HepG2 (cell line): Measurements from ENCODE around the gene EPHA1. TPM values are rescaled to one million over a fixed set of nuclear protein-coding genes. Genes with fewer than 3 reads are reported as not detected.
A peak's percentile ranks its signal among the peaks of the same experiment; 100 is the strongest.

Experiments used
- CENPX ChIP-seq: sonication (generic); formaldehyde crosslinking; IDR thresholded peaks from 2 replicates; pipeline ENCODE4 v1.9.0; 2021; ENCODE audit warnings: mild to moderate bottlenecking, missing genetic modification reagents, moderate library complexity
- KMT2A ChIP-seq: sonication (generic); formaldehyde crosslinking; IDR thresholded peaks from 2 replicates; pipeline ENCODE4 v1.4.0; 2020; ENCODE audit warnings: missing genetic modification reagents
- NCOA2 ChIP-seq: sonication (generic); formaldehyde crosslinking; IDR thresholded peaks from 2 replicates; pipeline ENCODE4 v1.8.0; 2022; ENCODE audit warnings: inconsistent platforms
- PTBP1 ChIP-seq: fragments of 200-400 bp; formaldehyde crosslinking; IDR thresholded peaks from 2 replicates; pipeline ENCODE4 v1.6.1; 2018; ENCODE audit warnings: low read length, low read depth; ENCODE audit not compliant: poor library complexity, severe bottlenecking
- SETDB1 ChIP-seq: sonication (generic); formaldehyde crosslinking; IDR thresholded peaks from 2 replicates; pipeline ENCODE4 v1.5.1; 2020; ENCODE audit warnings: missing genetic modification reagents, mild to moderate bottlenecking, borderline replicate concordance
- SNAPC2 ChIP-seq: sonication (generic); formaldehyde crosslinking; IDR thresholded peaks from 2 replicates; pipeline ENCODE4 v1.8.1; 2022; ENCODE audit warnings: mild to moderate bottlenecking, missing genetic modification reagents
- SP4 ChIP-seq: sonication (generic); formaldehyde crosslinking; IDR thresholded peaks from 2 replicates; pipeline ENCODE4 v1.8.1; 2023; ENCODE audit warnings: mild to moderate bottlenecking, missing genetic modification reagents
- TBX2 ChIP-seq: sonication (generic); formaldehyde crosslinking; IDR thresholded peaks from 2 replicates; pipeline ENCODE4 v1.5.0; 2020; ENCODE audit warnings: missing genetic modification reagents, mild to moderate bottlenecking, borderline replicate concordance
- THYN1 ChIP-seq: sonication (generic); formaldehyde crosslinking; IDR thresholded peaks from 2 replicates; pipeline ENCODE4 v1.8.1; 2023; ENCODE audit warnings: low read depth, mild to moderate bottlenecking, moderate library complexity, missing genetic modification reagents, borderline replicate concordance
- ZNF12 ChIP-seq: sonication (generic); formaldehyde crosslinking; IDR thresholded peaks from 2 replicates; pipeline ENCODE4 v1.5.0; 2020; ENCODE audit warnings: missing genetic modification reagents
- ZNF253 ChIP-seq: sonication (generic); formaldehyde crosslinking; IDR thresholded peaks from 2 replicates; pipeline ENCODE4 v1.8.0; 2022; ENCODE audit warnings: mild to moderate bottlenecking, missing genetic modification reagents, borderline replicate concordance
- polyA plus RNA-seq, 8 experiments: library from polyadenylated mRNA; depleted of rRNA in 3 of 8; stranded (reverse) in 7 of 8; unstranded in 1 of 8; fragments of >200 nt; fragmentation: Illumina TruSeq in 4 of 8; extraction: Trizol in 4 of 8; gene quantifications; 2 replicates each; pipeline versions ENCODE4 v1.2.1 to v1.2.3, GENCODE V29; 2011 to 2016; ENCODE audit warnings: low read depth in 4 of 8, missing spikeins in 1 of 8, mixed read lengths in 1 of 8; ENCODE audit not compliant: insufficient read depth in 1 of 8
- total RNA-seq, 5 experiments: library from RNA; depleted of rRNA; stranded (reverse); fragments of >200 nt; fragmentation: Illumina TruSeq; extraction: Trizol; gene quantifications; 2 replicates each; pipeline ENCODE4 v1.2.3, GENCODE V29; 2016; ENCODE audit warnings: low read depth in 1 of 5
- TF ChIP-seq, protein P1 (sequence below), 2 experiments: sonication (generic) in 1 of 2; formaldehyde crosslinking in 1 of 2; IDR thresholded peaks; 2 replicates each; pipeline versions ENCODE4 v1.4.0 to v1.6.1; 2016 to 2020; ENCODE audit warnings: borderline replicate concordance in 1 of 2, low read depth in 1 of 2, mild to moderate bottlenecking in 1 of 2, missing genetic modification reagents in 1 of 2
- TF ChIP-seq, protein P2 (sequence below): sonication (generic); formaldehyde crosslinking; IDR thresholded peaks from 2 replicates; pipeline ENCODE4 v1.4.0; 2020; ENCODE audit warnings: missing genetic modification reagents, borderline replicate concordance
- TF ChIP-seq, protein P3 (sequence below): sonication (generic); formaldehyde crosslinking; conservative IDR thresholded peaks from 2 replicates; pipeline ENCODE4 v1.4.0; 2020; ENCODE audit warnings: mild to moderate bottlenecking, missing genetic modification reagents, moderate library complexity
- TF ChIP-seq, protein P4 (sequence below): sonication (generic); formaldehyde crosslinking; IDR thresholded peaks from 2 replicates; pipeline ENCODE4 v1.4.0; 2020; ENCODE audit warnings: missing genetic modification reagents
- TF ChIP-seq, protein P5 (sequence below): IDR thresholded peaks from 2 replicates; pipeline ENCODE4 v1.6.1; 2012; ENCODE audit warnings: inconsistent platforms

Gene EPHA1
- total and polyA plus RNA-seq, 2 of the 13 experiments (the other 11 are each of a cell fraction or from before 2014, with no cell fraction given): 4.6 to 17.1 TPM

DNA sequence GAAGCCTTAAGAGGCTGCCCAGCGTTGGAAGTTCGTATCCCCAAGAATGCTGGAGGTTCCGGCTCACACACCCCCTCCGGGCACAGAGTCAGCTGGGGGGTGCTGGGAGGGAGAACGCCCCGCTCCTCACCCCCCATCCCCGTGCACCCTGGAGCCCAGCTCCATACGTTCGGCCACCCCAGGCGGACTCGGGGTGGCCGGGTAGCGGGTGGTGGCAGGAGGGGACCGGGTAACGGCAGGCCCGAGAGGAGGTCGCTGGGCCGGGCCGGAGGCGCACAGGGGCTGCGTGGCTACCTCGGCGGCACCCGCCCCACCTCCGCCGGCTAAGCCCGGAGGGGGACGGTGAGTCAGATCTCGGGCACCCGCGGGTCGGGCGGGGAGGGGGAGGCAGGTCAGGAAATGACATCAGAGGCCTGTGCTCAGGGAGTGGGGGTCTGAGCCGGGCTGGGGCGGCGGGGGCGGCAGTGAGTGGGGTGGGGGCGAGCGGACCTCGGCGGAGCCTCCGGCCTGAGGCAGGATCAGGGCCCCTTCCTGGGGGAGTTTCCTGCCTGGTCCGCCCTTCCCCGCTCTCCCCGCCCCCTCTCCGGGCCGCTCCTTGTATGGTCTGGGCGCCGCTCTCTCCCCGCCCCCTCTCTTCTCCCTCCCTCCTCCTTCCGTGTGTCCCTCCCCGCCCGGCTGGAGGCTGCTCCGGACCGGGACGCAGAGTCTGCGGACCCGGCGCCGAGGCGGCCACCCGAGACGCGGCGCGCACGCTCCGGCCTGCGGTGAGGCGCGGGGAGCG lies 27.8 kb downstream of the EPHA1 start, which contains the start of gene ZYX (continued):
- TF ChIP-seq, protein P1, sequence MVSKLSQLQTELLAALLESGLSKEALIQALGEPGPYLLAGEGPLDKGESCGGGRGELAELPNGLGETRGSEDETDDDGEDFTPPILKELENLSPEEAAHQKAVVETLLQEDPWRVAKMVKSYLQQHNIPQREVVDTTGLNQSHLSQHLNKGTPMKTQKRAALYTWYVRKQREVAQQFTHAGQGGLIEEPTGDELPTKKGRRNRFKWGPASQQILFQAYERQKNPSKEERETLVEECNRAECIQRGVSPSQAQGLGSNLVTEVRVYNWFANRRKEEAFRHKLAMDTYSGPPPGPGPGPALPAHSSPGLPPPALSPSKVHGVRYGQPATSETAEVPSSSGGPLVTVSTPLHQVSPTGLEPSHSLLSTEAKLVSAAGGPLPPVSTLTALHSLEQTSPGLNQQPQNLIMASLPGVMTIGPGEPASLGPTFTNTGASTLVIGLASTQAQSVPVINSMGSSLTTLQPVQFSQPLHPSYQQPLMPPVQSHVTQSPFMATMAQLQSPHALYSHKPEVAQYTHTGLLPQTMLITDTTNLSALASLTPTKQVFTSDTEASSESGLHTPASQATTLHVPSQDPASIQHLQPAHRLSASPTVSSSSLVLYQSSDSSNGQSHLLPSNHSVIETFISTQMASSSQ (IDR thresholded peaks at IDR 0.05; ENCODE audit: low read depth): no peak
- TF ChIP-seq, protein P1 (CRISPR knock-in tag; IDR thresholded peaks at IDR 0.05; ENCODE audit: borderline replicate concordance): no peak
- TF ChIP-seq SNAPC2 (CRISPR knock-in tag) (0 out of 2 replicates have a peak, but pooled peaks have one; percentile 25), THYN1 (no peak), ZNF253 (CRISPR knock-in tag) (no peak), NCOA2 (no peak), PTBP1 (no peak), KMT2A (CRISPR knock-in tag) (no peak), SETDB1 (0 out of 2 replicates have a peak, but pooled peaks have one; percentile 63), SP4 (CRISPR knock-in tag) (peak; percentile 57; the same call in 1 of the 2 replicates), ZNF12 (CRISPR knock-in tag) (no peak), CENPX (CRISPR knock-in tag) (0 out of 2 replicates have a peak, but pooled peaks have one; percentile 32), TBX2 (CRISPR knock-in tag) (no peak)
- TF ChIP-seq, protein P2, sequence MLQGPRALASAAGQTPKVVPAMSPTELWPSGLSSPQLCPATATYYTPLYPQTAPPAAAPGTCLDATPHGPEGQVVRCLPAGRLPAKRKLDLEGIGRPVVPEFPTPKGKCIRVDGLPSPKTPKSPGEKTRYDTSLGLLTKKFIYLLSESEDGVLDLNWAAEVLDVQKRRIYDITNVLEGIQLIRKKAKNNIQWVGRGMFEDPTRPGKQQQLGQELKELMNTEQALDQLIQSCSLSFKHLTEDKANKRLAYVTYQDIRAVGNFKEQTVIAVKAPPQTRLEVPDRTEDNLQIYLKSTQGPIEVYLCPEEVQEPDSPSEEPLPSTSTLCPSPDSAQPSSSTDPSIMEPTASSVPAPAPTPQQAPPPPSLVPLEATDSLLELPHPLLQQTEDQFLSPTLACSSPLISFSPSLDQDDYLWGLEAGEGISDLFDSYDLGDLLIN: no peak
- TF ChIP-seq, protein P3, sequence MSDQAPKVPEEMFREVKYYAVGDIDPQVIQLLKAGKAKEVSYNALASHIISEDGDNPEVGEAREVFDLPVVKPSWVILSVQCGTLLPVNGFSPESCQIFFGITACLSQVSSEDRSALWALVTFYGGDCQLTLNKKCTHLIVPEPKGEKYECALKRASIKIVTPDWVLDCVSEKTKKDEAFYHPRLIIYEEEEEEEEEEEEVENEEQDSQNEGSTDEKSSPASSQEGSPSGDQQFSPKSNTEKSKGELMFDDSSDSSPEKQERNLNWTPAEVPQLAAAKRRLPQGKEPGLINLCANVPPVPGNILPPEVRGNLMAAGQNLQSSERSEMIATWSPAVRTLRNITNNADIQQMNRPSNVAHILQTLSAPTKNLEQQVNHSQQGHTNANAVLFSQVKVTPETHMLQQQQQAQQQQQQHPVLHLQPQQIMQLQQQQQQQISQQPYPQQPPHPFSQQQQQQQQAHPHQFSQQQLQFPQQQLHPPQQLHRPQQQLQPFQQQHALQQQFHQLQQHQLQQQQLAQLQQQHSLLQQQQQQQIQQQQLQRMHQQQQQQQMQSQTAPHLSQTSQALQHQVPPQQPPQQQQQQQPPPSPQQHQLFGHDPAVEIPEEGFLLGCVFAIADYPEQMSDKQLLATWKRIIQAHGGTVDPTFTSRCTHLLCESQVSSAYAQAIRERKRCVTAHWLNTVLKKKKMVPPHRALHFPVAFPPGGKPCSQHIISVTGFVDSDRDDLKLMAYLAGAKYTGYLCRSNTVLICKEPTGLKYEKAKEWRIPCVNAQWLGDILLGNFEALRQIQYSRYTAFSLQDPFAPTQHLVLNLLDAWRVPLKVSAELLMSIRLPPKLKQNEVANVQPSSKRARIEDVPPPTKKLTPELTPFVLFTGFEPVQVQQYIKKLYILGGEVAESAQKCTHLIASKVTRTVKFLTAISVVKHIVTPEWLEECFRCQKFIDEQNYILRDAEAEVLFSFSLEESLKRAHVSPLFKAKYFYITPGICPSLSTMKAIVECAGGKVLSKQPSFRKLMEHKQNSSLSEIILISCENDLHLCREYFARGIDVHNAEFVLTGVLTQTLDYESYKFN: peak; percentile 33
- TF ChIP-seq, protein P4, sequence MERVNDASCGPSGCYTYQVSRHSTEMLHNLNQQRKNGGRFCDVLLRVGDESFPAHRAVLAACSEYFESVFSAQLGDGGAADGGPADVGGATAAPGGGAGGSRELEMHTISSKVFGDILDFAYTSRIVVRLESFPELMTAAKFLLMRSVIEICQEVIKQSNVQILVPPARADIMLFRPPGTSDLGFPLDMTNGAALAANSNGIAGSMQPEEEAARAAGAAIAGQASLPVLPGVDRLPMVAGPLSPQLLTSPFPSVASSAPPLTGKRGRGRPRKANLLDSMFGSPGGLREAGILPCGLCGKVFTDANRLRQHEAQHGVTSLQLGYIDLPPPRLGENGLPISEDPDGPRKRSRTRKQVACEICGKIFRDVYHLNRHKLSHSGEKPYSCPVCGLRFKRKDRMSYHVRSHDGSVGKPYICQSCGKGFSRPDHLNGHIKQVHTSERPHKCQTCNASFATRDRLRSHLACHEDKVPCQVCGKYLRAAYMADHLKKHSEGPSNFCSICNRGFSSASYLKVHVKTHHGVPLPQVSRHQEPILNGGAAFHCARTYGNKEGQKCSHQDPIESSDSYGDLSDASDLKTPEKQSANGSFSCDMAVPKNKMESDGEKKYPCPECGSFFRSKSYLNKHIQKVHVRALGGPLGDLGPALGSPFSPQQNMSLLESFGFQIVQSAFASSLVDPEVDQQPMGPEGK (CRISPR knock-in tag): peak; percentile 98
- TF ChIP-seq, protein P5, sequence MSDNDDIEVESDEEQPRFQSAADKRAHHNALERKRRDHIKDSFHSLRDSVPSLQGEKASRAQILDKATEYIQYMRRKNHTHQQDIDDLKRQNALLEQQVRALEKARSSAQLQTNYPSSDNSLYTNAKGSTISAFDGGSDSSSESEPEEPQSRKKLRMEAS: no peak; the same call in 1 of the 2 replicates
